Hepatocyte (in vitro differentiated cells): ENCODE results near the gene CLSTN3. TPM values are rescaled to one million over a fixed set of nuclear protein-coding genes. Genes with fewer than 3 reads are reported as not detected.

Source experiments
- DNase-seq: peaks from one replicate; pipeline ENCODE4 v3.0.0-alpha.2; 2016; ENCODE audit warnings: low spot score
- H2AFZ ChIP-seq: fragments of 200-600 bp; sonication (generic); 2 replicates; pipeline ENCODE4 v1.6.0; 2016; ENCODE audit warnings: antibody characterized with exemption, mild to moderate bottlenecking
- H3K27ac ChIP-seq: fragments of 200-600 bp; sonication (generic); 2 replicates; pipeline ENCODE4 v1.5.1; 2016; ENCODE audit warnings: mild to moderate bottlenecking
- H3K27me3 ChIP-seq: fragments of 200-600 bp; sonication (generic); 2 replicates; pipeline ENCODE4 v1.6.1; 2016
- H3K36me3 ChIP-seq: fragments of 200-600 bp; sonication (generic); replicated peaks from 2 replicates; pipeline ENCODE4 v1.5.1; 2016; ENCODE audit warnings: low read depth; ENCODE audit not compliant: insufficient read depth
- H3K4me1 ChIP-seq: fragments of 200-600 bp; sonication (generic); 2 replicates; pipeline ENCODE4 v1.5.1; 2016; ENCODE audit warnings: mild to moderate bottlenecking, moderate library complexity; ENCODE audit not compliant: insufficient read depth
- H3K4me2 ChIP-seq: fragments of 200-600 bp; sonication (generic); 2 replicates; pipeline ENCODE4 v1.6.0; 2016
- H3K4me3 ChIP-seq: fragments of 200-600 bp; sonication (generic); 2 replicates; pipeline ENCODE4 v1.5.1; 2016; ENCODE audit warnings: mild to moderate bottlenecking
- H3K79me2 ChIP-seq: fragments of 200-600 bp; sonication (generic); 2 replicates; pipeline ENCODE4 v1.6.0; 2017; ENCODE audit warnings: mild to moderate bottlenecking
- H3K9me2 ChIP-seq: fragments of 200-600 bp; sonication (generic); replicated peaks from 2 replicates; pipeline ENCODE4 v1.6.0; 2017; ENCODE audit warnings: mild to moderate bottlenecking; ENCODE audit not compliant: insufficient read depth
- H3K9me3 ChIP-seq: fragments of 200-600 bp; sonication (generic); 2 replicates; pipeline ENCODE4 v1.5.1; 2016; ENCODE audit warnings: low read depth, mild to moderate bottlenecking
- H4K20me1 ChIP-seq: fragments of 200-600 bp; sonication (generic); 2 replicates; pipeline ENCODE4 v1.6.0; 2016; ENCODE audit warnings: mild to moderate bottlenecking; ENCODE audit not compliant: insufficient read depth, poor library complexity, severe bottlenecking
- CTCF ChIP-seq: fragments of 200-600 bp; sonication (generic); IDR thresholded peaks from 2 replicates; pipeline ENCODE4 v1.5.1; 2016; ENCODE audit warnings: antibody characterized with exemption, mild to moderate bottlenecking; ENCODE audit not compliant: poor library complexity
- EZH2 ChIP-seq: fragments of 200-600 bp; sonication (generic); IDR thresholded peaks from 2 replicates; pipeline ENCODE4 v1.6.1; 2016; ENCODE audit warnings: antibody characterized with exemption, mild to moderate bottlenecking, borderline replicate concordance
- EZH2phosphoT487 ChIP-seq: fragments of 200-600 bp; sonication (generic); IDR thresholded peaks from one replicate; pipeline ENCODE4 v1.6.1; 2018; ENCODE audit warnings: antibody characterized with exemption, mild to moderate bottlenecking, low read depth, moderate library complexity; ENCODE audit not compliant: unreplicated experiment, severe bottlenecking
- WGBS: methylation state at CpG from one replicate; pipeline ENCODE4 v1.1.6; 2016; ENCODE audit warnings: low lambda C conversion rate; ENCODE audit errors: missing lambda C conversion rate; 5-methylcytosine and 5-hydroxymethylcytosine counted together
- polyA plus RNA-seq: library from polyadenylated mRNA; unstranded; fragments of >200 nt; fragmentation: Nextera tagmentation; extraction: Ambion mirVana; gene quantifications from 2 replicates; pipeline ENCODE4 v1.2.1, GENCODE V29; 2016
- total RNA-seq: library from RNA; depleted of rRNA; stranded (reverse); fragments of >200 nt; gene quantifications from 2 replicates; pipeline ENCODE4 v1.2.3, GENCODE V29; 2014

CLSTN3 gene
- total and polyA plus RNA-seq, 2 experiments from 2014 or later, result 37.8 to 57.0 TPM

DNA sequence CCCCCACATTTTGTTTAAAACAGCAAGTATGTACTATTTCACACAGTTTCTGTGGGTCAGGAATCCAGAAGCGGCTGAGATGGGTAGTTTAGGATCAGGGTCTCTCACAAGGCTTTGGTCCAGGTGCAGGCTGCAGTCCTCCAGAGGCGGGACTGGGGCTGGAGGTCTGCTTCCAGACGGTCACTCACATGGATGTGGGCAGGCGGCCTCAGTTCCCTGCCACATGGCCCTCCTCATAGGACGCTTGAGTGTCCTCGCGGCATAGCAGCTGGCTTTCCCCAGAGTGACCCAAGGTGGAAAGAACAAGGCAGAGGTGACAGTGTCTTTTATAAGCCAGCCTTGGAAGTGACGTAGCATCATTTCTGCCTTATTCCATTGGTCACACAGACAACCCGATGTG, 13.3 kb upstream of the CLSTN3 start:
- Histone ChIP-seq H3K27me3 (no peaks in the 10 kb centered on the region), H3K27ac (no peak overlapping the region), H3K9me2 (no peaks in the 10 kb centered on the region), H3K4me1 (peaks cover 4% of the 10 kb centered on the region), H2AFZ (no peak overlapping the region), H3K79me2 (no peaks in the 10 kb centered on the region), H3K9me3 (no peaks in the 10 kb centered on the region), H3K4me2 (no peak overlapping the region), H3K36me3 (no peaks in the 10 kb centered on the region), H3K4me3 (no peak overlapping the region), H4K20me1 (no peaks in the 10 kb centered on the region)
- DNase-seq, result no peak
- 95% methylated on average over 9 of the region's 9 CpGs for WGBS
- TF ChIP-seq EZH2, result no peak
- TF ChIP-seq EZH2phosphoT487, result no peak
- TF ChIP-seq CTCF, result no peak

DNA sequence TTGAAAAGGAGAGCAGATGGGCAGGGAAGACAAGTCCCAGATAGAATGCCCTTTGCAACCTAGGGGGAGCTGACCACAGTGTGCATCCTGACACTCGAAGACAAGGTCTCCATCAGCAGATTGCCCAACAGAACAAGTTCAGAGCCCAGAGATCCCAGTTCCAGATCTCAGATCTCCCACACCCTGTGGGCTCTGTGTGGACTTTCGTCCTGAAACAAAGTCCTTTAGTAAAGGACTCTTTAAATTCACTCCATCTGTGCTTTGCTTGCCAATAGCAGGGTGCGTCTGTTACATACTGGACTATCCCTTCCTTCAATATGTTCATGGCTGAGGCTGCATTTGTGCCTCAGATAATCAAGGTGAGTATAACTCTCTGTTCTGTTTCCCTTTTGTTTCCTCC, 12.5 kb upstream of the CLSTN3 start:
- peaks cover 4% of the 10 kb centered on the region for H3K4me1 ChIP-seq
- no peak for TF ChIP-seq EZH2phosphoT487
- TF ChIP-seq EZH2, result no peak
- no peak for TF ChIP-seq CTCF
- no peak overlapping the region for H3K4me3 ChIP-seq
- WGBS, result 91% methylated on average over 3 of the region's 3 CpGs
- H3K9me3 ChIP-seq, result no peaks in the 10 kb centered on the region
- H3K27me3 ChIP-seq, result no peaks in the 10 kb centered on the region
- no peaks in the 10 kb centered on the region for H3K9me2 ChIP-seq
- no peak overlapping the region for H3K4me2 ChIP-seq
- no peak overlapping the region for H3K27ac ChIP-seq
- H2AFZ ChIP-seq, result no peak overlapping the region
- no peaks in the 10 kb centered on the region for H3K36me3 ChIP-seq
- no peaks in the 10 kb centered on the region for H4K20me1 ChIP-seq
- H3K79me2 ChIP-seq, result no peaks in the 10 kb centered on the region
- no peak for DNase-seq

DNA sequence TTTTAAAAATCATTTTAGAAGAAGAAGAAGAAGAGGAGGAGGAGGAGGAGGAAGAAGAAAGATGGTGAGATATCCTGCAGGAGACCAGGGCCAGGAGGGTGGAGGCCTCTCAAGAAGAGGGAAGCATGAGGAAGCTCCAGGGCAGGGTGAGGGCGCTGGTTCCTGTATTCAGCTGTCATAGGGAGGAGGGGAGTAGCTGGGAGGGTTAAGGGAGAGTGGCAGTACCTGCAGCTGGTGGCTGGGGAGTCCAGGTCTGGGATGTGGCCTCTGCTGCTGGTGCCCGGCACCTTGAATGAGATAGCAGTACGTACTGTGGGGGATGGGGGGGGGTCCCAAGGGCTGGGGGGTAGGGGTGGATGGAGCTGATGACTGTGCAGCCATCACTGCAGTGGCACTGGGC, 11.3 kb upstream of the CLSTN3 start:
- H2AFZ ChIP-seq, result no peak overlapping the region
- 83% methylated on average over 3 of the region's 3 CpGs for WGBS
- DNase-seq, result no peak
- TF ChIP-seq CTCF (no peak), EZH2phosphoT487 (no peak), EZH2 (no peak)
- H3K27ac ChIP-seq, result no peak overlapping the region
- no peaks in the 10 kb centered on the region for H3K79me2 ChIP-seq
- H4K20me1 ChIP-seq, result no peaks in the 10 kb centered on the region
- H3K4me2 ChIP-seq, result no peak overlapping the region
- H3K9me2 ChIP-seq, result no peaks in the 10 kb centered on the region
- H3K4me3 ChIP-seq, result no peak overlapping the region
- H3K9me3 ChIP-seq, result no peaks in the 10 kb centered on the region
- H3K4me1 ChIP-seq, result no peaks in the 10 kb centered on the region
- H3K36me3 ChIP-seq, result no peaks in the 10 kb centered on the region
- H3K27me3 ChIP-seq, result no peaks in the 10 kb centered on the region

DNA sequence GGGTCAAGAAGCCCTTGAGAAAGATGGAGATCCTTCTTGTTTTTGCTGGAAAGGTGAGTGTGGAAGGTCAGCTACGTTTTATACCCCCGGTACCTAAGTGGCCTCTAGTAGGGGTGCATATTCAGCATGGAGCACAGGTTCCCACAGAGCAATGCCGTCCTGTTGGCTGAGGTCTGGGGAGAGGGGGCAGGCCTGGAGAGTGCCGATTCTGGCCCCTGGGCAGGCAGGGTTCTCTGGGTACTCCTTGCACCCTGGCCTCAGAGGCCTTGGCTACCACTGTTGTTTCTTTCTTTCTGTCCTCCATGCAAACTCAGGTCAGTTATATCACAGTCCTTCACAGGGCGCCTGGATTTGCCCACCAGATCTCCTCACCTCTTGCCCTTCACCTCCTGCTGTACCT, 10.0 kb upstream of the CLSTN3 start:
- Histone ChIP-seq H3K27me3 (no peaks in the 10 kb centered on the region), H3K4me2 (no peak overlapping the region), H3K4me3 (no peak overlapping the region), H3K79me2 (no peaks in the 10 kb centered on the region), H2AFZ (no peak overlapping the region), H3K36me3 (no peaks in the 10 kb centered on the region), H3K27ac (no peak overlapping the region), H3K9me3 (no peaks in the 10 kb centered on the region), H3K4me1 (no peaks in the 10 kb centered on the region), H4K20me1 (no peaks in the 10 kb centered on the region), H3K9me2 (no peaks in the 10 kb centered on the region)
- 91% methylated on average over 5 of the region's 5 CpGs for WGBS
- DNase-seq, result no peak
- TF ChIP-seq EZH2 (no peak), CTCF (no peak), EZH2phosphoT487 (no peak)
